Esophagus squamous epithelium (tissue), 4 donors: Measurements from ENCODE around the gene KNDC1.

Experiments used
- CTCF ChIP-seq, 6 experiments: fragments of 450-650 bp in 4 of 6; fragments of 200-600 bp in 2 of 6; sonication (generic) in 2 of 6; IDR thresholded peaks; one replicate each; pipeline ENCODE4 v1.5.1; 2016 to 2019; ENCODE audit warnings: antibody characterized with exemption in 6 of 6, mild to moderate bottlenecking in 4 of 6, moderate library complexity in 4 of 6
- POLR2A ChIP-seq, 4 donors: fragments of 450-650 bp; IDR thresholded peaks; one replicate each; pipeline ENCODE4 v1.6.1; 2017; ENCODE audit warnings: antibody characterized with exemption in 4 of 4, mild to moderate bottlenecking in 4 of 4, moderate library complexity in 3 of 4

- TF ChIP-seq CTCF (IDR thresholded peaks at IDR 0.05) (no peak), POLR2A (IDR thresholded peaks at IDR 0.05) (no peak)
Measured at GRCh38 chr10:133268532-133268931, 108.5 kb downstream of the KNDC1 start.
